HUES6 (cell line): ENCODE measurements around the gene MTMR6.
A peak's percentile ranks its signal among the peaks of the same experiment; 100 is the strongest.

Source experiments
- H3K27ac ChIP-seq: 2 replicates; pipeline ENCODE4 v1.7.0; 2013; ENCODE audit warnings: low read depth, mild to moderate bottlenecking, low read length, inconsistent platforms
- H3K27me3 ChIP-seq: 2 replicates; pipeline ENCODE4 v1.6.1; 2013; ENCODE audit warnings: low read length; ENCODE audit not compliant: control insufficient read depth, insufficient read depth
- H3K36me3 ChIP-seq: 2 replicates; pipeline ENCODE4 v1.6.1; 2013; ENCODE audit warnings: low read length; ENCODE audit not compliant: control insufficient read depth, insufficient read depth
- H3K4me1 ChIP-seq: 2 replicates; pipeline ENCODE4 v1.6.1; 2013; ENCODE audit warnings: low read length; ENCODE audit not compliant: control insufficient read depth, insufficient read depth
- H3K4me3 ChIP-seq: 2 replicates; pipeline ENCODE4 v1.5.1; 2013; ENCODE audit warnings: low read depth, low read length
- H3K9ac ChIP-seq: one replicate; pipeline ENCODE4 v1.6.1; 2013; ENCODE audit warnings: mild to moderate bottlenecking, low read length
- H3K9me3 ChIP-seq: 2 replicates; pipeline ENCODE4 v1.6.1; 2013; ENCODE audit warnings: low read depth, low read length; ENCODE audit not compliant: control insufficient read depth, insufficient read depth

Gene MTMR6

DNA sequence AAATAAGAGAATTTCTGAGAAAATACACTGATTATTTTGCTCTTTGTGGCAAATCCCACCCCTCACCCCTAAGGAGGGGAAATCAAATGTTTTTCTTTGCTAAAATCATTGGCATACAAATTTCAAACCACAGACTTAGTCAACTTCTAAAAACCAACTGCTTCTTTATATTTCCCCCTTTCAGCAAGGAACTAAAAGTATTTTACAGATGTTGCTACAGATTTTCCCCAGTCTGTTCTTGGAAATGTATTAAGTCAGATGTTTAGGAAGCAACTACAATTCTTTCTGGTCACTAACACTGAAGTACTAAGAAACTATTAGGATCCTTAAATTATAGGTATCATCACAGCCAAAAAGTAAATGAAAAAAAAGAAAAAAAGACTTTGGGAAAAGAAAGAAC lies 6.9 kb downstream of the MTMR6 start:
- no peaks in the 10 kb centered on the region for H3K9me3 ChIP-seq
- H3K4me3 ChIP-seq = no peak overlapping the region
- H3K27me3 ChIP-seq = no peaks in the 10 kb centered on the region
- peak overlapping the region; percentile 26; the same call in 1 of the 2 replicates for H3K27ac ChIP-seq
- no peak overlapping the region for H3K9ac ChIP-seq
- no peaks in the 10 kb centered on the region for H3K36me3 ChIP-seq
- no peaks in the 10 kb centered on the region; the same call in 1 of the 2 replicates for H3K4me1 ChIP-seq

DNA sequence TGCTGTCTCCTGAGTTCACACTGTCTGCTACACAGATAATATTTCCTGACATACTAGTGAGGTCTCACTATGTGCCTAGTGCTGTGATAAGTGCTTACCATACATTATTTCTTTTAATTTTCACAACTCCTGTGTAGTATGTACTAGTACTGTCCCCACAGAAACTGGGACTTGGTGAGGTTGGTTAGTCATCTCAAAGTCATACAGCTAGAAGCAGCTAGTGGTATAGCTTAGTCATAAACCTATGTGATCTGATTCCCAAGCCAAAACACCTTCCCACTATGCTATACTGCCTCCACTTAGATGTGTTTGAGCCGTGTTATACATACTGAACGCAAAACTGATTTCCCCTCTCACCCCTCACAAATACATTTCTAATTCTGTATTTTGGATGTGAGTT lies 10.5 kb downstream of the MTMR6 start:
- H3K9me3 ChIP-seq = no peaks in the 10 kb centered on the region
- H3K36me3 ChIP-seq = peaks cover 6% of the 10 kb centered on the region
- no peaks in the 10 kb centered on the region; the same call in 1 of the 2 replicates for H3K4me1 ChIP-seq
- H3K4me3 ChIP-seq = no peak overlapping the region
- H3K9ac ChIP-seq = no peak overlapping the region
- no peak overlapping the region for H3K27ac ChIP-seq
- H3K27me3 ChIP-seq = no peaks in the 10 kb centered on the region

DNA sequence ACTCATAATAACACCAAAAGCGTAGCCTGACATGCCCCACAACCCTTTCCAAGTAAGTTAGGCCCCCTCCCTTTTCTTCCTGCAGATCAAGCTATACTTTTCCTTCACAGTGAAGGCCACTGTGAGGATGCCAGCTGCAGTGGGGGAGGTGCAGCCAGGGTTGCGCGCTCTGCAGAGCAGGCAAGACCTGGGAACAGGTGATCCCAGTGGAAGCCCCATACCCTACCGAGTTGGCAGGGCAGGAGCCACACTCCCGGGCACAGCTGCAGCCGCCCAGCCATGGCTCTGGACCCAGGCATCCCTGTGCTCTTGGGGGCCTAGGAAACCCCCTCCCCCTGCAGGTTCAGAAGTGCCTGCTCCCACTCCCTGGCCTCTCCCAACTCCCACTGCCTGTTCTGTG lies 18.7 kb downstream of the MTMR6 start:
- Histone ChIP-seq H3K27me3 (no peaks in the 10 kb centered on the region), H3K4me3 (no peak overlapping the region), H3K4me1 (no peaks in the 10 kb centered on the region), H3K27ac (no peak overlapping the region), H3K9ac (no peak overlapping the region), H3K9me3 (no peaks in the 10 kb centered on the region), H3K36me3 (peaks cover 11% of the 10 kb centered on the region)

- H3K27me3 ChIP-seq = no peaks in the 10 kb centered on the region
These were observed 19.6 kb downstream of the MTMR6 start for GRCh38 chr13:25267715-25268114.

GRCh38 chr13:25266706-25267105 lies 20.6 kb downstream of the MTMR6 start:
- H3K9ac ChIP-seq = no peak overlapping the region
- no peaks in the 10 kb centered on the region for H3K4me1 ChIP-seq
- H3K4me3 ChIP-seq = no peak overlapping the region
- H3K9me3 ChIP-seq = no peaks in the 10 kb centered on the region
- no peaks in the 10 kb centered on the region for H3K27me3 ChIP-seq
- H3K27ac ChIP-seq = no peak overlapping the region
- H3K36me3 ChIP-seq = peaks cover 11% of the 10 kb centered on the region

More at GRCh38 chr13:25267715-25268114, 19.6 kb downstream of the MTMR6 start:
- Histone ChIP-seq H3K27ac (no peak overlapping the region), H3K9ac (no peak overlapping the region), H3K4me1 (no peaks in the 10 kb centered on the region), H3K9me3 (no peaks in the 10 kb centered on the region), H3K4me3 (no peak overlapping the region), H3K36me3 (peaks cover 9% of the 10 kb centered on the region)

- Histone ChIP-seq H3K27me3 (no peaks in the 10 kb centered on the region), H3K9me3 (no peaks in the 10 kb centered on the region), H3K27ac (no peak overlapping the region), H3K4me3 (no peak overlapping the region), H3K9ac (no peak overlapping the region), H3K4me1 (no peaks in the 10 kb centered on the region), H3K36me3 (peaks cover 21% of the 10 kb centered on the region)
These were observed 25.0 kb downstream of the MTMR6 start for GRCh38 chr13:25262261-25262660.

GRCh38 chr13:25253702-25254101 lies 33.6 kb downstream of the MTMR6 start:
- no peak overlapping the region for H3K9ac ChIP-seq
- no peaks in the 10 kb centered on the region for H3K27me3 ChIP-seq
- H3K4me1 ChIP-seq = no peaks in the 10 kb centered on the region
- no peak overlapping the region for H3K4me3 ChIP-seq
- peaks cover 12% of the 10 kb centered on the region for H3K36me3 ChIP-seq
- H3K9me3 ChIP-seq = no peaks in the 10 kb centered on the region
- no peak overlapping the region for H3K27ac ChIP-seq

GRCh38 chr13:25252752-25253151 lies 34.5 kb downstream of the MTMR6 start:
- no peaks in the 10 kb centered on the region for H3K4me1 ChIP-seq
- no peaks in the 10 kb centered on the region for H3K27me3 ChIP-seq
- H3K4me3 ChIP-seq = no peak overlapping the region
- H3K9ac ChIP-seq = no peak overlapping the region
- no peaks in the 10 kb centered on the region for H3K9me3 ChIP-seq
- no peak overlapping the region for H3K27ac ChIP-seq
- H3K36me3 ChIP-seq = peaks cover 12% of the 10 kb centered on the region

GRCh38 chr13:25252225-25252624 lies 35.1 kb downstream of the MTMR6 start:
- H3K4me1 ChIP-seq = no peaks in the 10 kb centered on the region
- H3K27me3 ChIP-seq = no peaks in the 10 kb centered on the region
- no peak overlapping the region for H3K9ac ChIP-seq
- H3K4me3 ChIP-seq = no peak overlapping the region
- H3K9me3 ChIP-seq = no peaks in the 10 kb centered on the region
- peaks cover 11% of the 10 kb centered on the region for H3K36me3 ChIP-seq
- H3K27ac ChIP-seq = no peak overlapping the region

DNA sequence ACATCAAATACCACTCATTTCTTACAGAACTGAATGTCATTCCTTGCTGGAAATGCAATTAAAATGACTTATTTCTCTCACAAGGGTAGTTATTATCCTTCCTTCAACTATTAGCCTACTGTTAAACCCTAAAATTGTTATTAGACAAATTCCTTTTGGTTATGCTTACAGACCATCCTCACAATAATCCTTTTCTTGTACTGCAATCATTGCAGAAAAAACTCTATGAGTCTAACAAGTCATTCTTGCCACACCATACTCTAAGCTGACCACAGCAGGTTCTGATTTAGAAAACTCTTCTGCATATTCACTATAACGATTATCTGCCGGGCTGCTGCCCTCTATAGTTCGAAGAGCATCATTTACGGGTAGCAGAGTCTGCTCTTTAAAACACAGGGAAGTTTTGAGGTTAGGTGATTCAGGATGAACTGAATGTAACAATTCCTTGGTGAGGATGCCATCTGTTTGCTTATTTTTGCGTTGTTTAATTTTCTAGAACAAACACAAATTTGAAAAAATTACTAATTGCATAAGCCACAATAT lies 38.2 kb downstream of the MTMR6 start:
- no peak overlapping the region for H3K4me3 ChIP-seq
- peaks cover 7% of the 10 kb centered on the region; the same call in 1 of the 2 replicates for H3K36me3 ChIP-seq
- H3K9me3 ChIP-seq = 0 out of 2 replicates have a peak, but pooled peaks cover 3% of the 10 kb centered on the region
- H3K27ac ChIP-seq = no peak overlapping the region
- H3K4me1 ChIP-seq = no peaks in the 10 kb centered on the region; the same call in 1 of the 2 replicates
- no peaks in the 10 kb centered on the region for H3K27me3 ChIP-seq
- H3K9ac ChIP-seq = no peak overlapping the region

- Histone ChIP-seq H3K27me3 (no peaks in the 10 kb centered on the region), H3K9ac (no peak overlapping the region), H3K4me1 (no peaks in the 10 kb centered on the region; the same call in 1 of the 2 replicates), H3K27ac (no peak overlapping the region), H3K36me3 (0 out of 2 replicates have a peak, but pooled peaks cover 5% of the 10 kb centered on the region), H3K9me3 (0 out of 2 replicates have a peak, but pooled peaks cover 5% of the 10 kb centered on the region), H3K4me3 (no peak overlapping the region)
These were observed 39.2 kb downstream of the MTMR6 start for GRCh38 chr13:25248071-25248470.
